DMS79 (cell line): ENCODE results near the gene C2orf80.
"Not testable (repeated sequence)": the region's sequence is repeated elsewhere in the genome, so short reads cannot be mapped to it uniquely, and the experiment has no call there.

Experiments used
- DNase-seq: peaks from one replicate; lab custom pipeline; 2025; lab: John Stamatoyannopoulos, UW

C2orf80 gene

GRCh38 chr2:208135794-208136715 lies 53.8 kb downstream of the C2orf80 start:
- no peak for DNase-seq

GRCh38 chr2:208134928-208135586 lies 54.8 kb downstream of the C2orf80 start:
- DNase-seq, result no peak

DNA sequence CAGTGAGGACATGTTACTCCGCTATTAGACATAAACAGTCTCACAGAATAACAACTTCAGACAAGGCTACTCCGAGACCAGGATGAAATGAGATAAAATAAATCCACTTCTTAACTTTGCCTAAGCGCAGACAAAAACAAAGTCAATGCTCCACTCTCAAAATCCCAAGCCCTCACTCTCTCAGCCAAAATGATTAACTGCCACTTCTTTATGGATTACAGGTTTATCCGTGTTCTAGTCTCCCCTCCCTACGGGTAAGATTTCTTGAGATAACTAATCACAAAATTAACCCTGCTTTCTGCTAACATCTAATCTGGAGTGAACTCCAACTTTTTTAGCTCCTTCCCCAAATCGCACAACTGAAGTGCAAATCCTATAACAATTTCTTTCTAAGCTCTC lies 59.1 kb downstream of the C2orf80 start:
- no peak for DNase-seq

- no peak for DNase-seq
Measured at GRCh38 chr2:208129744-208130711, 59.8 kb downstream of the C2orf80 start, which contains the start of gene CRYGC. Gene CRYGC, minus strand, starts transcription at chr2:208129828. Its CDS starts 36 bp downstream, at chr2:208129792.

GRCh38 chr2:208128136-208128535 lies 61.7 kb downstream of the C2orf80 start:
- no peak for DNase-seq

- DNase-seq, result no peak
Measured at GRCh38 chr2:208127090-208127489, 62.7 kb downstream of the C2orf80 start.

GRCh38 chr2:208125251-208125650 lies 64.6 kb downstream of the C2orf80 start:
- DNase-seq, result no peak

- not testable (repeated sequence) for DNase-seq
Measured at GRCh38 chr2:208124013-208124715, 65.7 kb downstream of the C2orf80 start, which contains the start of gene CRYGD. Gene CRYGD, minus strand, starts transcription at chr2:208124524. Its CDS starts 51 bp downstream, at chr2:208124473.

DNA sequence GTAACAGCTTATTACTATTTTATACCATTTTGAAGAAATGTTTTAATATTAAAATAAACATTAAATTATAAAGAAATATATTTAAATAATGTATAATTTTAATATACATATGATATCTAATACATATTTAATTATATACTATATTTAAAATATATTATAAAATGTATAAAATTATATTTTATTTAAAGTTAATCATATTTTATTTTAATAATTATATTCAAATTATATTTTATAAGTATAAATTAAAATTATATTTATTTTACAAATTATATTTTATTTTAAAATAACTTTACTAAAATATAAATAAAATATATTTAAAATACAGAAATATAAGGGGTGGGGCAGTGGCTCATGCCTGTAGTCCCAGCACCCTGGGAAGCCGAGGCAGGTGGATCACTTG lies 67.6 kb downstream of the C2orf80 start:
- no peak for DNase-seq

DNA sequence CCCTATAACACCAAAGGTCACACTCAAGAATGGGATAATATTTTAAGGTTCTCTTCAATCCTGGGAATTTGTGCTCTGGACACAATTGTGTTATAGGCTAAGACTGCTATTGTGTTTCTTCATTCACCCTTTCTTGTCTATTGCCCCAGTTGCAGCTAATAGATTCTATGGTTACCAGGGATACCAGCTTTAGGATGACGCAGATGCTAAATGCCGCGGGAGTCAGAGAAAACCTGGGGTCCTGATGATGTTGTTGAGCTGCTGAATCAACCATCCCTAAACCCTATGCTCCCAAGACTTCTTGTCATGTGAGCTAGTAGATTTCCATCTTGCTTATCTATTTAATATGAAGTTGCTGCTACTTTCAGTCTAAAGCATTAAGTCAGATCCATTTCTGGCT lies 70.9 kb downstream of the C2orf80 start:
- DNase-seq, result no peak

- DNase-seq, result not testable (repeated sequence)
Measured at GRCh38 chr2:208117390-208117789, 72.4 kb downstream of the C2orf80 start.
